Mesendoderm (in vitro differentiated cells): Measurements from ENCODE around the gene APLP1.
"Not testable (repeated sequence)": the region's sequence is repeated elsewhere in the genome, so short reads cannot be mapped to it uniquely, and the experiment has no call there.

Source experiments
- DNase-seq: peaks from one replicate; pipeline ENCODE4 v3.0.0; 2013
- H2AK5ac ChIP-seq: 2 replicates; pipeline ENCODE4 v1.6.1; 2013; ENCODE audit warnings: low read length, inconsistent platforms
- H2BK120ac ChIP-seq: 2 replicates; pipeline ENCODE4 v1.6.1; 2013; ENCODE audit warnings: low read depth, mild to moderate bottlenecking, low read length, moderate library complexity, mixed read lengths
- H2BK15ac ChIP-seq: replicated peaks from 2 replicates; pipeline ENCODE4 v1.6.1; 2013; ENCODE audit warnings: low read depth, mild to moderate bottlenecking, moderate library complexity
- H2BK5ac ChIP-seq: 2 replicates; pipeline ENCODE4 v1.6.1; 2013; ENCODE audit warnings: low read length, inconsistent platforms
- H3K18ac ChIP-seq: 2 replicates; pipeline ENCODE4 v1.6.1; 2013; ENCODE audit warnings: mild to moderate bottlenecking, low read length, mixed read lengths
- H3K23ac ChIP-seq: one replicate; pipeline ENCODE4 v1.6.1; 2013; ENCODE audit warnings: low read length
- H3K27ac ChIP-seq: 2 replicates; pipeline ENCODE4 v1.5.1; 2013; ENCODE audit warnings: low read depth, mild to moderate bottlenecking, inconsistent platforms, low read length, moderate library complexity
- H3K27me3 ChIP-seq: 2 replicates; pipeline ENCODE4 v1.6.1; 2013; ENCODE audit warnings: low read length, control low read depth, mild to moderate bottlenecking, inconsistent platforms; ENCODE audit not compliant: insufficient read depth, poor library complexity
- H3K36me3 ChIP-seq: 2 replicates; pipeline ENCODE4 v1.6.1; 2013; ENCODE audit warnings: low read length, inconsistent platforms; ENCODE audit not compliant: control insufficient read depth, insufficient read depth
- H3K4ac ChIP-seq: one replicate; pipeline ENCODE4 v1.6.1; 2013; ENCODE audit warnings: low read depth, mild to moderate bottlenecking, low read length, moderate library complexity
- H3K4me1 ChIP-seq: 2 replicates; pipeline ENCODE4 v1.6.1; 2013; ENCODE audit warnings: low read depth, low read length, inconsistent platforms; ENCODE audit not compliant: control insufficient read depth
- H3K4me2 ChIP-seq: 2 replicates; pipeline ENCODE4 v1.6.1; 2013; ENCODE audit warnings: low read length
- H3K4me3 ChIP-seq: 2 replicates; pipeline ENCODE4 v1.5.1; 2013; ENCODE audit warnings: mild to moderate bottlenecking, low read length
- H3K56ac ChIP-seq: one replicate; pipeline ENCODE4 v1.6.1; 2013; ENCODE audit warnings: low read length
- H3K79me1 ChIP-seq: 2 replicates; pipeline ENCODE4 v1.6.1; 2013; ENCODE audit warnings: low read length, inconsistent platforms
- H3K79me2 ChIP-seq: 2 replicates; pipeline ENCODE4 v1.6.1; 2013; ENCODE audit warnings: mild to moderate bottlenecking, low read length; ENCODE audit not compliant: control insufficient read depth, insufficient read depth
- H3K9ac ChIP-seq: 2 replicates; pipeline ENCODE4 v1.6.1; 2013; ENCODE audit warnings: low read length, inconsistent platforms
- H4K5ac ChIP-seq: one replicate; pipeline ENCODE4 v1.6.1; 2013; ENCODE audit warnings: low read length
- H4K8ac ChIP-seq: one replicate; pipeline ENCODE4 v1.6.1; 2013; ENCODE audit warnings: low read depth, mild to moderate bottlenecking, control low read depth, low read length, moderate library complexity
- WGBS: extraction: QIAGEN DNeasy Blood & Tissue Kit; methylation state at CpG from one replicate; pipeline ENCODE4 v1.1.7; 2013; ENCODE audit warnings: low lambda C conversion rate, missing lambda C conversion rate; ENCODE audit not compliant: insufficient coverage; ENCODE audit errors: extremely low coverage; 5-methylcytosine and 5-hydroxymethylcytosine counted together

APLP1 gene

DNA sequence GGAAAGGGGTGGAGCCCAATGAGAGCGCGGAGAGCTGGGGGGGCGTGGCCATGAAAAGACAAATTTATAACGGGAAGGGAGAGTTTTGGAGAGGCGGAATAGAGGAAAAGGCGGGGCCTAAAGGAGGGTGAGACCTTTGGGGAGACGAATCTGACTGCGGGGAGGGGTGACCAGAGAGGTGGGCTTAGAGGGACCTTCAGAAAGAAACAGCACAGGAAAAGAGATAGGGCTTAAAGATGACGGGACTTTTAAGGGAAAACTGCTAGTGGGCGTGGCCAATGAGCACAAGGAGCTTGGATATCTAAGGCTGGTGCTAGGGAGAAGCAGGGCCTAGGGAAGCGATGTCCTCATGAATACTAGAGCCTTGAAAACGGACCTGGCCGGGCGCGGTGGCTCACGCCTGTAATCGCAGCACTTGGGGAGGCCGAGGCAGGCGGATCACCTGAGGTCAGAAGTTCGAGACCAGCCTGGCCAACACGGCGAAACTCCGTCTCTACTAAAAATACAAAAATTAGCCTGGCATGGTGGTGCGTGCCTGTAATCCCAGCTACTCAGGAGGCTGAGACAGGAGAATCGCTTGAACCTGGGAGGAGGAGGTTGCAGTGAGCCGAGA, 1.9 kb downstream of the APLP1 start:
- H4K5ac ChIP-seq, H3K18ac ChIP-seq, H3K4ac ChIP-seq, H4K8ac ChIP-seq, H3K79me2 ChIP-seq, H3K27me3 ChIP-seq, H3K79me1 ChIP-seq, H3K27ac ChIP-seq, H3K56ac ChIP-seq, H2BK5ac ChIP-seq, H2BK15ac ChIP-seq, H3K4me3 ChIP-seq, H3K23ac ChIP-seq, H3K9ac ChIP-seq, H2AK5ac ChIP-seq, DNase-seq, H3K4me1 ChIP-seq, H2BK120ac ChIP-seq, H3K36me3 ChIP-seq: not testable (repeated sequence)
- H3K4me2 ChIP-seq, result peak overlapping the region; percentile 16
- WGBS, result no CpG with 5 or more reads among the region's 26 CpGs

DNA sequence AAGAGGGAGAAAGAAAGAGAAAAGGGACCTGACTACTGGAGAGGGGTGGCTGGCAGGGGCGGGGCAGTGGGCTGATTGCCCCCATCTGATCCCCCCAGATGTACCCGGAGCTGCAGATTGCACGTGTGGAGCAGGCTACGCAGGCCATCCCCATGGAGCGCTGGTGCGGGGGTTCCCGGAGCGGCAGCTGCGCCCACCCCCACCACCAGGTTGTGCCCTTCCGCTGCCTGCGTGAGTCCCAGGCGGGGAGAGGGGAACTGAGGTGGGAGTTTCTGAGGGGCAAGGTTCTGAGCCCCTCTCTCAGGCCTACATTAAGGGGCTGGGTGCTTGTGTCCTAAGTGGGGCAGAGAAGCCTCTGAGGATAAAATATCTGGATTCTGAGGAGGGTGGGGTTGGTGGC, 2.4 kb downstream of the APLP1 start:
- H3K4me1 ChIP-seq, result peaks cover 4% of the 10 kb centered on the region
- no peak overlapping the region for H3K18ac ChIP-seq
- H3K23ac ChIP-seq, result no peak overlapping the region
- H4K8ac ChIP-seq, result no peak overlapping the region
- H2BK120ac ChIP-seq, result no peak overlapping the region
- no peaks in the 10 kb centered on the region for H3K36me3 ChIP-seq
- H3K9ac ChIP-seq, result no peak overlapping the region
- no peak overlapping the region for H4K5ac ChIP-seq
- H2BK15ac ChIP-seq, result no peak overlapping the region
- H3K4me3 ChIP-seq, result no peak overlapping the region
- no peaks in the 10 kb centered on the region for H3K79me1 ChIP-seq
- H3K79me2 ChIP-seq, result no peaks in the 10 kb centered on the region
- H2AK5ac ChIP-seq, result no peak overlapping the region
- H3K27ac ChIP-seq, result no peak overlapping the region
- no peak overlapping the region for H3K4me2 ChIP-seq
- H3K4ac ChIP-seq, result no peak overlapping the region
- WGBS, result no CpG with 5 or more reads among the region's 12 CpGs
- H3K27me3 ChIP-seq, result no peaks in the 10 kb centered on the region
- H3K56ac ChIP-seq, result no peak overlapping the region
- no peak for DNase-seq
- H2BK5ac ChIP-seq, result no peak overlapping the region

DNA sequence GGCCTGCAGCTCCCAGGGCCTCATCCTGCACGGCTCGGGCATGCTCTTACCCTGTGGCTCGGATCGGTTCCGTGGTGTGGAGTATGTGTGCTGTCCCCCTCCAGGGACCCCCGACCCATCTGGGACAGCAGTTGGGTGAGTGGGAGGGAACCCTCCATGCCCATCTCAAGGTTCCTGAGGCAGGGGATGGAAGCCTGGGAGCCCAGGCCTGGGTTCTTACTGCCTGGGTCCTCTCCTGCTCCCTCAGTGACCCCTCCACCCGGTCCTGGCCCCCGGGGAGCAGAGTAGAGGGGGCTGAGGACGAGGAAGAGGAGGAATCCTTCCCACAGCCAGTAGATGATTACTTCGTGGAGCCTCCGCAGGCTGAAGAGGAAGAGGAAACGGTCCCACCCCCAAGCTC, 3.2 kb downstream of the APLP1 start:
- H3K4ac ChIP-seq, result no peak overlapping the region
- H3K4me3 ChIP-seq, result no peak overlapping the region
- no peak overlapping the region for H2BK5ac ChIP-seq
- H3K9ac ChIP-seq, result no peak overlapping the region
- no peaks in the 10 kb centered on the region for H3K36me3 ChIP-seq
- no peak overlapping the region for H4K5ac ChIP-seq
- no peaks in the 10 kb centered on the region for H3K79me2 ChIP-seq
- no peak overlapping the region for H3K4me2 ChIP-seq
- no peak overlapping the region for H3K56ac ChIP-seq
- H4K8ac ChIP-seq, result no peak overlapping the region
- no peak overlapping the region for H2BK15ac ChIP-seq
- H3K4me1 ChIP-seq, result peaks cover 4% of the 10 kb centered on the region
- no peaks in the 10 kb centered on the region for H3K79me1 ChIP-seq
- no peak overlapping the region for H3K27ac ChIP-seq
- H2BK120ac ChIP-seq, result no peak overlapping the region
- H2AK5ac ChIP-seq, result no peak overlapping the region
- no peak for DNase-seq
- H3K18ac ChIP-seq, result no peak overlapping the region
- H3K27me3 ChIP-seq, result no peaks in the 10 kb centered on the region
- H3K23ac ChIP-seq, result no peak overlapping the region
- no CpG with 5 or more reads among the region's 12 CpGs for WGBS

DNA sequence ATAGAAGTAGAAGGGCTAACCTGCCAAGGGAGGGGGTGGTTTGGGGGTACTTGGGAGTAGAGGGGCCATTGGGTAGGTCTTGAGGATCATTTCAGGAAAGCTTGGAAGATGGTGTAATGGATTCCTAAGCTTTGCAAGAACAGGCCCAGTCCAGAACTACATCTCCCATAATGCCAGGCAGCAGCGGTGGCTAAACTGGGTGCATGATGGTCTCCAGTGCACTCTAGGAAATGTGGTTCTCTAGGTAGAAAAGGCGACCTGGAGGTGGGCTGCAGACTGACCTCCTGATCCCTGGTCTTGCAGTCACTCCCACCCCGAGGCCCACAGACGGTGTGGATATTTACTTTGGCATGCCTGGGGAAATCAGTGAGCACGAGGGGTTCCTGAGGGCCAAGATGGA, 3.8 kb downstream of the APLP1 start:
- Histone ChIP-seq H3K4ac (no peak overlapping the region), H3K36me3 (no peaks in the 10 kb centered on the region), H3K18ac (no peak overlapping the region), H3K4me2 (no peak overlapping the region), H3K27ac (no peak overlapping the region), H4K5ac (no peak overlapping the region), H2AK5ac (no peak overlapping the region), H3K23ac (no peak overlapping the region), H3K27me3 (no peaks in the 10 kb centered on the region), H3K4me1 (peaks cover 4% of the 10 kb centered on the region), H4K8ac (no peak overlapping the region), H3K79me2 (no peaks in the 10 kb centered on the region), H2BK120ac (no peak overlapping the region), H3K4me3 (no peak overlapping the region), H3K9ac (no peak overlapping the region), H3K56ac (no peak overlapping the region), H2BK5ac (no peak overlapping the region), H2BK15ac (no peak overlapping the region), H3K79me1 (no peaks in the 10 kb centered on the region)
- WGBS, result no CpG with 5 or more reads among the region's 5 CpGs
- DNase-seq, result peak; percentile 49

DNA sequence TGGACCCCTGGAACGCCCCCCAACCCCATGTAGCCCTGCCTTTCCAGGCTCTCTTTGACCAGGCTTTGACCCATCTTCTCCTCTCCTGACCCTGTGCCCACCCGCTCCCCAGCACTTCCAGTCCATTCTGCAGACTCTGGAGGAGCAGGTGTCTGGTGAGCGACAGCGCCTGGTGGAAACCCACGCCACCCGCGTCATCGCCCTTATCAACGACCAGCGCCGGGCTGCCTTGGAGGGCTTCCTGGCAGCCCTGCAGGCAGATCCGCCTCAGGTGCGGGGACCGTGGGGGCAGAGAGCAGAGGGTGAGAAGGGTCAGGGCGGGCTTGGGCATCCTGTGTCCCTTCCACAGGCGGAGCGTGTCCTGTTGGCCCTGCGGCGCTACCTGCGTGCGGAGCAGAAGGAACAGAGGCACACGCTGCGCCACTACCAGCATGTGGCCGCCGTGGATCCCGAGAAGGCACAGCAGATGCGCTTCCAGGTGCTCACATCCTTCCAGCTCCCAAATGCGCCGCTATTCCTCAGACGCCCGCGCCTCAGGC, 6.1 kb downstream of the APLP1 start:
- Histone ChIP-seq H2BK15ac (no peak overlapping the region), H3K4me1 (no peaks in the 10 kb centered on the region), H3K23ac (no peak overlapping the region), H4K8ac (no peak overlapping the region), H3K4me3 (no peak overlapping the region), H3K9ac (no peak overlapping the region), H4K5ac (no peak overlapping the region), H3K36me3 (no peaks in the 10 kb centered on the region), H3K79me2 (no peaks in the 10 kb centered on the region), H3K18ac (no peak overlapping the region), H3K27ac (no peak overlapping the region), H3K56ac (no peak overlapping the region), H3K27me3 (no peaks in the 10 kb centered on the region), H2BK5ac (no peak overlapping the region), H3K79me1 (no peaks in the 10 kb centered on the region), H2AK5ac (no peak overlapping the region), H3K4ac (no peak overlapping the region), H3K4me2 (no peak overlapping the region), H2BK120ac (no peak overlapping the region)
- DNase-seq, result no peak
- no CpG with 5 or more reads among the region's 32 CpGs for WGBS

DNA sequence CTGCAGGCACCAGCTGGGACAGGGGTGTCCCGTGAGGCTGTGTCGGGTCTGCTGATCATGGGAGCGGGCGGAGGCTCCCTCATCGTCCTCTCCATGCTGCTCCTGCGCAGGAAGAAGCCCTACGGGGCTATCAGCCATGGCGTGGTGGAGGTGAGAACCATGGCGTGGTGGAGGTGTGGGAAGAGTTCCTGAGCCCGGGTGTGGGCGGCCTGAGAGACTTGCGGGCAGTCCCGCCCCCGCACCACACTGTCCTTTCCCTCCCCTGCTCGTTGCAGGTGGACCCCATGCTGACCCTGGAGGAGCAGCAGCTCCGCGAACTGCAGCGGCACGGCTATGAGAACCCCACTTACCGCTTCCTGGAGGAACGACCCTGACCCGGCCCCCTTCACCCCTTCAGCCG, 10.7 kb downstream of the APLP1 start:
- no peak overlapping the region for H3K4me2 ChIP-seq
- no peak for DNase-seq
- H3K4me3 ChIP-seq, result no peak overlapping the region
- no CpG with 5 or more reads among the region's 23 CpGs for WGBS
- no peak overlapping the region for H2BK15ac ChIP-seq
- H3K4ac ChIP-seq, result no peak overlapping the region
- no peaks in the 10 kb centered on the region for H3K79me2 ChIP-seq
- H3K27ac ChIP-seq, result no peak overlapping the region
- no peak overlapping the region for H3K9ac ChIP-seq
- no peaks in the 10 kb centered on the region for H3K4me1 ChIP-seq
- no peaks in the 10 kb centered on the region for H3K27me3 ChIP-seq
- H2BK120ac ChIP-seq, result no peak overlapping the region
- no peak overlapping the region for H3K18ac ChIP-seq
- H3K36me3 ChIP-seq, result no peaks in the 10 kb centered on the region
- H4K8ac ChIP-seq, result no peak overlapping the region
- no peaks in the 10 kb centered on the region for H3K79me1 ChIP-seq
- H4K5ac ChIP-seq, result no peak overlapping the region
- no peak overlapping the region for H2BK5ac ChIP-seq
- H3K23ac ChIP-seq, result no peak overlapping the region
- no peak overlapping the region for H2AK5ac ChIP-seq
- no peak overlapping the region for H3K56ac ChIP-seq
